ENCODE data around the gene ZNF678. TPM values are rescaled to one million over a fixed set of nuclear protein-coding genes. Genes with fewer than 3 reads are reported as not detected.

Gene ZNF678
- total and polyA plus RNA-seq, 2 of the 8 experiments (the other 6 are each of a cell fraction or from before 2014, with no cell fraction given): 6.9 to 28.3 TPM

GRCh38 chr1:227546059-227546458, 17.3 kb upstream of the ZNF678 start (continued):
- TF ChIP-seq POU5F1 (IDR thresholded peaks at IDR 0.05; ENCODE audit: low read depth, low read length): no peak
- no peak for TF ChIP-seq SP2 (IDR thresholded peaks at IDR 0.05; ENCODE audit: low read length)

All from H1 (cell line).